ENCODE data around the gene TNFRSF1A. TPM values are rescaled to one million over a fixed set of nuclear protein-coding genes. Genes with fewer than 3 reads are reported as not detected.

The TNFRSF1A gene
- total and polyA plus RNA-seq, 2 of the 13 experiments (the other 11 are each of a cell fraction or from before 2014, with no cell fraction given), result 41.5 to 61.2 TPM

GRCh38 chr12:6295094-6295811, 46.6 kb downstream of the TNFRSF1A start (continued):
- no peak for TF ChIP-seq ZNF678 (CRISPR knock-in tag; IDR thresholded peaks at IDR 0.05)
- no peak for TF ChIP-seq ISX (CRISPR knock-in tag; conservative IDR thresholded peaks at IDR 0.05)
- no peak for TF ChIP-seq ZNF549 (CRISPR knock-in tag; IDR thresholded peaks at IDR 0.05)
- TF ChIP-seq RCOR2 (CRISPR knock-in tag; IDR thresholded peaks at IDR 0.05), result 0 out of 2 replicates have a peak, but pooled peaks have one; percentile 16
- no peak for TF ChIP-seq ZNF724P (CRISPR knock-in tag; IDR thresholded peaks at IDR 0.05; ENCODE audit: borderline replicate concordance)
- no peak for TF ChIP-seq NFIC (IDR thresholded peaks at IDR 0.05; ENCODE audit: low read length)
- TF ChIP-seq RFX1 (IDR thresholded peaks at IDR 0.05), result peak; percentile 96
- no peak for TF ChIP-seq KDM6A (CRISPR knock-in tag; IDR thresholded peaks at IDR 0.05; ENCODE audit: low read depth)
- TF ChIP-seq, protein P1, sequence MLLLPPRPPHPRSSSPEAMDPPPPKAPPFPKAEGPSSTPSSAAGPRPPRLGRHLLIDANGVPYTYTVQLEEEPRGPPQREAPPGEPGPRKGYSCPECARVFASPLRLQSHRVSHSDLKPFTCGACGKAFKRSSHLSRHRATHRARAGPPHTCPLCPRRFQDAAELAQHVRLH (CRISPR knock-in tag; IDR thresholded peaks at IDR 0.05; ENCODE audit: borderline replicate concordance, low read depth), result no peak
- TF ChIP-seq POLR2A (IDR thresholded peaks at IDR 0.05; ENCODE audit: insufficient read depth in 1 of 2, low read depth in 2 of 2, low read length in 2 of 2), result peak; percentile 19 to 79; a peak in 3 of 4 replicates
- TF ChIP-seq TIGD3 (CRISPR knock-in tag; IDR thresholded peaks at IDR 0.05; ENCODE audit: borderline replicate concordance), result no peak
- TF ChIP-seq CHD4 (IDR thresholded peaks at IDR 0.05; ENCODE audit: borderline replicate concordance, low read length), result peak; percentile 84; the same call in 1 of the 2 replicates
- TF ChIP-seq SAP130 (CRISPR knock-in tag; IDR thresholded peaks at IDR 0.05; ENCODE audit: low read depth), result peak; percentile 69
- no peak for TF ChIP-seq SALL2 (CRISPR knock-in tag; IDR thresholded peaks at IDR 0.05)
- peak; percentile 81 to 94 for TF ChIP-seq EP300 (IDR thresholded peaks at IDR 0.05; ENCODE audit: low read depth in 2 of 2, low read length in 2 of 2)
- TF ChIP-seq EP300 (CRISPR knock-in tag; IDR thresholded peaks at IDR 0.05; ENCODE audit: borderline replicate concordance), result no peak
